ENCODE measurements around the gene CYP4F2. TPM values are rescaled to one million over a fixed set of nuclear protein-coding genes. Genes with fewer than 3 reads are reported as not detected.

CYP4F2 gene
- total and polyA plus RNA-seq, 9 of the 15 experiments (the other 6 are each of a cell fraction or from before 2014, with no cell fraction given) = 0.10 to 0.56 (median 0.32) TPM; not detected in 2

DNA sequence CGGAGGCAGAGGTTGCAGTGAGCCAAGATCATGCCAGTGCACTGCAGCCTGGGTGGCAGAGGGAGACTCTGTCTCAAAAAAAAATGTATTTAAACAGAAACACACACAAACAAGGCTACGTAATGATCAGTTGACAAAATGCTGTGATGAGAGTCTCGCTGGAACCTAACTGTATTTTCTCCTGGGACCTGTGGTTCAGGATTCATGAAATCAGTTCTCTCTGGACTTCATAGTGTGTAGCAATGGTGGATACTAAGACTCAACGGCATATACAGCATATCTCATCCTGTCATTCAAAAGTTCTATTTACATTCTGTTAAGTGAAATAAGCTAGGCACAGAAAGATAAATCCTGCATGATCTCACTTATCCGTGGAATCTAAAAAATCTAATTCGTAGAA, 37.4 kb downstream of the CYP4F2 start (continued):
- TF ChIP-seq, protein P1, sequence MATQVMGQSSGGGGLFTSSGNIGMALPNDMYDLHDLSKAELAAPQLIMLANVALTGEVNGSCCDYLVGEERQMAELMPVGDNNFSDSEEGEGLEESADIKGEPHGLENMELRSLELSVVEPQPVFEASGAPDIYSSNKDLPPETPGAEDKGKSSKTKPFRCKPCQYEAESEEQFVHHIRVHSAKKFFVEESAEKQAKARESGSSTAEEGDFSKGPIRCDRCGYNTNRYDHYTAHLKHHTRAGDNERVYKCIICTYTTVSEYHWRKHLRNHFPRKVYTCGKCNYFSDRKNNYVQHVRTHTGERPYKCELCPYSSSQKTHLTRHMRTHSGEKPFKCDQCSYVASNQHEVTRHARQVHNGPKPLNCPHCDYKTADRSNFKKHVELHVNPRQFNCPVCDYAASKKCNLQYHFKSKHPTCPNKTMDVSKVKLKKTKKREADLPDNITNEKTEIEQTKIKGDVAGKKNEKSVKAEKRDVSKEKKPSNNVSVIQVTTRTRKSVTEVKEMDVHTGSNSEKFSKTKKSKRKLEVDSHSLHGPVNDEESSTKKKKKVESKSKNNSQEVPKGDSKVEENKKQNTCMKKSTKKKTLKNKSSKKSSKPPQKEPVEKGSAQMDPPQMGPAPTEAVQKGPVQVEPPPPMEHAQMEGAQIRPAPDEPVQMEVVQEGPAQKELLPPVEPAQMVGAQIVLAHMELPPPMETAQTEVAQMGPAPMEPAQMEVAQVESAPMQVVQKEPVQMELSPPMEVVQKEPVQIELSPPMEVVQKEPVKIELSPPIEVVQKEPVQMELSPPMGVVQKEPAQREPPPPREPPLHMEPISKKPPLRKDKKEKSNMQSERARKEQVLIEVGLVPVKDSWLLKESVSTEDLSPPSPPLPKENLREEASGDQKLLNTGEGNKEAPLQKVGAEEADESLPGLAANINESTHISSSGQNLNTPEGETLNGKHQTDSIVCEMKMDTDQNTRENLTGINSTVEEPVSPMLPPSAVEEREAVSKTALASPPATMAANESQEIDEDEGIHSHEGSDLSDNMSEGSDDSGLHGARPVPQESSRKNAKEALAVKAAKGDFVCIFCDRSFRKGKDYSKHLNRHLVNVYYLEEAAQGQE (IDR thresholded peaks at IDR 0.05; ENCODE audit: borderline replicate concordance) = no peak
- TF ChIP-seq, protein P1 (CRISPR knock-in tag; IDR thresholded peaks at IDR 0.05; ENCODE audit: low read depth) = no peak
- TF ChIP-seq, protein P2, sequence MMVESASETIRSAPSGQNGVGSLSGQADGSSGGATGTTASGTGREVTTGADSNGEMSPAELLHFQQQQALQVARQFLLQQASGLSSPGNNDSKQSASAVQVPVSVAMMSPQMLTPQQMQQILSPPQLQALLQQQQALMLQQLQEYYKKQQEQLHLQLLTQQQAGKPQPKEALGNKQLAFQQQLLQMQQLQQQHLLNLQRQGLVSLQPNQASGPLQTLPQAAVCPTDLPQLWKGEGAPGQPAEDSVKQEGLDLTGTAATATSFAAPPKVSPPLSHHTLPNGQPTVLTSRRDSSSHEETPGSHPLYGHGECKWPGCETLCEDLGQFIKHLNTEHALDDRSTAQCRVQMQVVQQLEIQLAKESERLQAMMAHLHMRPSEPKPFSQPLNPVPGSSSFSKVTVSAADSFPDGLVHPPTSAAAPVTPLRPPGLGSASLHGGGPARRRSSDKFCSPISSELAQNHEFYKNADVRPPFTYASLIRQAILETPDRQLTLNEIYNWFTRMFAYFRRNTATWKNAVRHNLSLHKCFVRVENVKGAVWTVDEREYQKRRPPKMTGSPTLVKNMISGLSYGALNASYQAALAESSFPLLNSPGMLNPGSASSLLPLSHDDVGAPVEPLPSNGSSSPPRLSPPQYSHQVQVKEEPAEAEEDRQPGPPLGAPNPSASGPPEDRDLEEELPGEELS (CRISPR knock-in tag; IDR thresholded peaks at IDR 0.05; ENCODE audit: borderline replicate concordance) = no peak
- no peak for TF ChIP-seq EGR1 (conservative IDR thresholded peaks at IDR 0.05)
- TF ChIP-seq SIN3A (IDR thresholded peaks at IDR 0.05; ENCODE audit: borderline replicate concordance in 2 of 2, control insufficient read depth in 1 of 2, low read depth in 2 of 2, low read length in 2 of 2) = no peak

Data from K562 (cell line).